NT2/D1 (cell line): ENCODE results near the gene RCCD1.

Experiments used
- DNase-seq: peaks from one replicate; pipeline ENCODE4 v3.0.0-alpha.2; 2011; ENCODE audit warnings: low read depth, low spot score
- H3K27me3 ChIP-seq: 2 replicates; pipeline ENCODE4 v1.6.0; 2011; ENCODE audit warnings: mild to moderate bottlenecking; ENCODE audit not compliant: insufficient read length, insufficient read depth
- H3K36me3 ChIP-seq: 2 replicates; pipeline ENCODE4 v1.6.1; 2011; ENCODE audit warnings: mild to moderate bottlenecking, low read length, mixed read lengths; ENCODE audit not compliant: insufficient read depth, insufficient read length
- H3K4me1 ChIP-seq: 2 replicates; pipeline ENCODE4 v1.5.1; 2011; ENCODE audit not compliant: insufficient read depth, insufficient read length
- H3K4me3 ChIP-seq: 2 replicates; pipeline ENCODE4 v1.5.1; 2011; ENCODE audit warnings: low read depth; ENCODE audit not compliant: insufficient read length
- H3K9ac ChIP-seq: 2 replicates; pipeline ENCODE4 v1.6.0; 2011; ENCODE audit warnings: low read depth; ENCODE audit not compliant: insufficient read length
- H3K9me3 ChIP-seq: 2 replicates; pipeline ENCODE4 v1.5.1; 2011; ENCODE audit warnings: mild to moderate bottlenecking, low read length; ENCODE audit not compliant: insufficient read depth
- SUZ12 ChIP-seq: IDR thresholded peaks from 2 replicates; pipeline ENCODE4 v1.6.1; 2011; ENCODE audit not compliant: insufficient read length, insufficient read depth; ENCODE audit errors: extremely low read depth
- YY1 ChIP-seq: IDR thresholded peaks from 2 replicates; pipeline ENCODE4 v1.6.1; 2011; ENCODE audit not compliant: insufficient read length, insufficient read depth
- ZNF274 ChIP-seq: IDR thresholded peaks from 2 replicates; pipeline ENCODE4 v1.6.1; 2011; ENCODE audit warnings: mild to moderate bottlenecking, low read depth, low read length

Gene RCCD1

GRCh38 chr15:90949979-90950675 is 4.6 kb upstream of the RCCD1 start:
- TF ChIP-seq YY1, result no peak
- TF ChIP-seq ZNF274, result no peak
- no peak for TF ChIP-seq SUZ12
- Histone ChIP-seq H3K9me3 (no peaks in the 10 kb centered on the region), H3K9ac (no peak overlapping the region), H3K36me3 (peaks cover 85% of the 10 kb centered on the region), H3K4me3 (no peak overlapping the region), H3K4me1 (peaks cover 2% of the 10 kb centered on the region), H3K27me3 (no peaks in the 10 kb centered on the region)
- DNase-seq, result no peak

GRCh38 chr15:90950676-90951075 is 4.0 kb upstream of the RCCD1 start:
- no peaks in the 10 kb centered on the region for H3K9me3 ChIP-seq
- peaks cover 2% of the 10 kb centered on the region for H3K4me1 ChIP-seq
- no peak overlapping the region for H3K4me3 ChIP-seq
- no peak for DNase-seq
- H3K9ac ChIP-seq, result no peak overlapping the region
- no peaks in the 10 kb centered on the region for H3K27me3 ChIP-seq
- H3K36me3 ChIP-seq, result peaks cover 80% of the 10 kb centered on the region
- TF ChIP-seq SUZ12, result no peak
- TF ChIP-seq ZNF274, result no peak
- no peak for TF ChIP-seq YY1

- no peak for DNase-seq
- TF ChIP-seq SUZ12 (no peak), ZNF274 (no peak), YY1 (no peak)
- Histone ChIP-seq H3K36me3 (peaks cover 65% of the 10 kb centered on the region), H3K27me3 (peaks cover 7% of the 10 kb centered on the region), H3K4me3 (no peak overlapping the region), H3K4me1 (peaks cover 9% of the 10 kb centered on the region), H3K9me3 (no peaks in the 10 kb centered on the region), H3K9ac (peak overlapping the region; percentile 17)
Measured at GRCh38 chr15:90952901-90953677, 1.6 kb upstream of the RCCD1 start.

- Histone ChIP-seq H3K27me3 (peaks cover 7% of the 10 kb centered on the region), H3K9ac (no peak overlapping the region), H3K36me3 (peaks cover 57% of the 10 kb centered on the region), H3K4me3 (no peak overlapping the region), H3K9me3 (no peaks in the 10 kb centered on the region), H3K4me1 (peaks cover 8% of the 10 kb centered on the region)
- no peak for DNase-seq
- no peak for TF ChIP-seq SUZ12
- TF ChIP-seq ZNF274, result no peak
- no peak for TF ChIP-seq YY1
Measured at GRCh38 chr15:90953947-90954711, 555 bp upstream of the RCCD1 start.

- peak overlapping the region; percentile 89 for H3K9ac ChIP-seq
- H3K9me3 ChIP-seq, result no peaks in the 10 kb centered on the region
- DNase-seq, result no peak
- TF ChIP-seq SUZ12 (no peak), ZNF274 (no peak), YY1 (no peak)
- H3K27me3 ChIP-seq, result peaks cover 7% of the 10 kb centered on the region
- H3K4me1 ChIP-seq, result peaks cover 8% of the 10 kb centered on the region
- peak overlapping the region; percentile 75 for H3K4me3 ChIP-seq
- H3K36me3 ChIP-seq, result peaks cover 53% of the 10 kb centered on the region
Measured at GRCh38 chr15:90955624-90956273, 1.1 kb downstream of the RCCD1 start.

- H3K9ac ChIP-seq, result peak overlapping the region; percentile 89
- H3K4me3 ChIP-seq, result peak overlapping the region; percentile 75
- peaks cover 8% of the 10 kb centered on the region for H3K4me1 ChIP-seq
- peaks cover 53% of the 10 kb centered on the region for H3K36me3 ChIP-seq
- TF ChIP-seq YY1 (no peak), ZNF274 (no peak), SUZ12 (no peak)
- H3K27me3 ChIP-seq, result peaks cover 7% of the 10 kb centered on the region
- peak; percentile 79 for DNase-seq
- no peaks in the 10 kb centered on the region for H3K9me3 ChIP-seq
Measured at GRCh38 chr15:90956274-90957030, 1.8 kb downstream of the RCCD1 start.
